GM19468 (cell line): ENCODE measurements around the gene HBP1.

Source experiments
- ATAC-seq: cut with Tn5 transposase; IDR thresholded peaks from one replicate; pipeline ENCODE4 v1.9.1; 2021; ENCODE audit warnings: mild to moderate bottlenecking, moderate library complexity, moderate number of reproducible peaks; ENCODE audit not compliant: unreplicated experiment; ENCODE audit errors: extremely low read depth

Gene HBP1

DNA sequence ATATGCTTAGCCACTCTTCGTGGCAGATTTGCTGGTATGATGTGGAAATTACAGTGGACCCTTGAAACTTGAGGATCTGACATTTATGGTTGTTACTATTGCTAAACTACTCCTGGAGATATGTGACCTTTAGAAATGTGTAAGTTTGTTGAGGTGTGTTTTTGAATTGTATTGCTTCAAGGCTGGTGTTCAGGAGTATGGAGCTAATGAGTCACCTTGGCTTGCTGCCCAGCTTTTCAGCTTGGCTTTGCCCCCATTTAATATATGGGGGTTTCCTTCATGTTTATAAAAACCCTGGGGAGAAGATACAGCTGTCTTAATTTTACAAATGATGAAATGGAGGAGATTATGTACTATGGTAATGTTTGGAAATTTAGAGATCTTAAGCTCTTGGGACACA, 11.6 kb downstream of the HBP1 start:
- ATAC-seq = no peak

- ATAC-seq = no peak
These were observed 12.4 kb downstream of the HBP1 start for GRCh38 chr7:107181172-107181571.

DNA sequence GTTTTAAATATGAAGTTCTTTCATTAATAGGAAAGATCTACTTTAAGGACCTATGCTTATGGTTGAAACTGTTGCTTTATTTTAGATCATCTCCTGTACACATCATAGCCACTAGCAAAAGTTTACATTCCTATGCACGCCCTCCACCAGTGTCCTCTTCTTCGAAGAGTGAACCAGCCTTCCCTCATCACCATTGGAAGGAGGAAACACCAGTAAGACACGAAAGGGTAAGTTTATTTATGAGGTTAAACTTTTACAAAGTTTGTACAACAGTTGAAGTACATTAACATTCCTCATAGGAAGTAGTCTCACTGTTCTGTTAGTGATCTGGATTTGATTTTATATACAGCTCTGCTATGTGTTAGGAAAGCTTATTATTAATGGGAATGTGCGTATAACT, 16.9 kb downstream of the HBP1 start:
- ATAC-seq = no peak

GRCh38 chr7:107186240-107186639, 17.4 kb downstream of the HBP1 start:
- ATAC-seq = no peak

DNA sequence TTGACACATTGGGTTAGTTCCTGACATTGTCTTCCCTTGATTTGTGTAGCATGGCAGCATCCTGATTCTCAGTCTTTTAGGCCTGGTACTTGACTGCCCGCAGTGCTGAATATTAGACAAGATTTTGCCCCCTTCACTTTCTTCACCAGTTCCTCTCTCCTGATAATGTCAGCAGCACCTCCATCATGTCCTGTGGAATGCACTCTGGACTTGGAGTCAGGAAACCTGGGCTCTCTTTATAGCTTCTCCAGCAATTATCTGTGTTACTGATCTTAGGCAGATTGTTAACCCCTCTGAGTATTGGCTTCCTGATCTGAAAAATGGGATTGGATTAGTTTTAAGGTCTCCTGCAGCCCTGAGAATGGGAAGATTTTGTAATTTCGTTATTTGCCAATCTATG, 19.0 kb downstream of the HBP1 start:
- ATAC-seq = no peak

DNA sequence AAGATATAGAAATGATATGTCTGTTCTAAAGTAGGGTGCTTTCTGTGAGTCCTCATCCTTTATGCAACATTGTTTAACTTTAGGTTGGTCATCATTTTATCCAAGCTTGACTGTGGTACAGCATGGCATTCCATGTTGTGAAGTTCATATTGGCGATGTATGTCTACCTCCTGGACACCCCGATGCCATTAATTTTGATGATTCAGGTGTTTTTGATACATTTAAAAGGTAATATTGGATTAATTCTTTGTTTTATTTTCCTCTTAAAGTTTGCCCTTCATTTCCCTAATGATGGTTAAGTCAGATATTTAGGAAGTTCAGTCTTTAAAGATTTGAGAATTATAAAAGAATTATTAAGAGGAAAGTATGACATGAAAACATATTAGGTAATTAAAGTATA, 21.3 kb downstream of the HBP1 start:
- ATAC-seq = no peak

DNA sequence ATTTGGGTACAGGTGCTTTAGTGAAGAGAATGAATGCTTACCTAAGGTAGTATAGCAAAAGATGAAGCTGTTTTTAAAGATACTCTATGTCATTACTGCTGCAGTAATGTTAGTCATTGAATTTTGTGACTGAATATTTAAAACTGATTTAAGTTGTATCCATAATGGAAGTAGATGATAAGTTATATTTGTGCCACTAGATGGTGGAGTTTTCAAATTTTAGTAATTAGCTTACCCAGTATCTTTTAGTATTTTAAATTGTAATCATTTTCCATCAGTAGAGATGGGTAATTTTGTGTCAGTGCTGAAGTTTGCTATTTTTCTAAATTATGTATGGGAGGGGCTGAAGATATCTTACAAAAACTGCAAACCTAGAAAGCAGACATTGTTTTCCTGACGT, 25.2 kb downstream of the HBP1 start:
- ATAC-seq = no peak

DNA sequence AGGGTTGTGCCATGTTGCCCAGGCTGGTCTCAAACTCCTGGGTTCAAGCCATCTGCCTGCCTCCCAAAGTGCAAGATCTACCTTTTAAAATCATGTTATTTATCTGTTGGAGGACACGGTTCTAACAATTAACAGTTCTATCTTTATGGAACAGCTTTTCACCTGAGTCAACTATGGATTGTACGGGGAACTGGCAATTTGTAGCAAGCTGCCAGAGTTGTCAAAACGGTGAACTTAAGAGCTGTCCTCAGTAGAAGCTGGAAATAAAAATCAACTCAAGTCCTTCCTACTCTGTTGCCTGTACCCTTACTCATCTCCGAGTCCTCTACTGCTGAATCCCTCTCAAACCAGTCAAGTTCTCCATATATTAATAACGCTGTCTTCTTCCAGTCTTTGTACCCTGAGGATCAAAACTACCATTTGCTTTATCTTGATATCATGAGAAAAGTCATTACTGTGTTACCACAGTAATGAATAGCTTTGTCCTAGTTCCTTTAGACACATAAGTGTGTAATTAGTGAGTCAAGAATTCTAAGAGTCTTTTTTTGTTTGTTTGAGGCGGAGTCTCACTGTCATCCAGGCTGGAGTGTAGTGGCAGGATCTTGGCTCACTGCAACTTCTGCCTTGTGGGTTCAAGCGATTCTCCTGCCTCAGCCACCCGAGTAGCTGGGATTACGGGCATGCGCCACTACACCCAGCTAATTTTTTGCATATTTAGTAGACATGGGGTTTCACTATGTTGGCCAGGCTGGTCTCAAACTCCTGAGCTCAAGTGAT, 28.2 kb downstream of the HBP1 start:
- no peak for ATAC-seq

DNA sequence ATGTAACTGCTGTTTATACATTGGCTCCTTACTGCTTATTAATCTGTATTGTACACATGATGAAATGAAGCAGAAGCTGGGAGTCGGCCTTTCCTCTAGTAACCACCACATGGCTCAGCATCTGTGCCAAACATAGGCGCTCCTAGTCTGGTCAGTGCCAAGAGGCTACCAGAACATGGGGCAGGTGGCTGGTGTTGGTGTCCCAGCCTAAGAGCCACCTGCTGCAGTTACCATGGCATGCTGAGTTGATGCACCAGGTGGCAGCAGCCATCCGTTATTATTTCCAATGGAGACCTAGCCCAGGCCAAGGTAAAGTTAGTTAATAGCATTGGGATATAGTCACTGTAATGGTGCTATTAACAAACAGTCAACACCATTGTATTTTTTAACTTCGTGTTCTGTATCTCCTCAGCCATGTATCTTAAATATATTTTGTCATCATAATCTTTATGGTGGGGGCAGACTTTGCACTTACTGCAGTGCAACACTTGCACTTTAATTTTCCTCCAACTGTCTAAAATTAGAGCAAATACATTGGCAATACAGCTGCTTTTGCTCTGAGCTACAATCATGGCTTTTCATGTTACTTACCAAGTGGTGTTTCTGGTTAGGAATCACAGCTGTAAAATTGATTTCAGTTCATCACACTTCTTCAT, 33.1 kb downstream of the HBP1 start:
- ATAC-seq = no peak

GRCh38 chr7:107203607-107204006, 34.8 kb downstream of the HBP1 start:
- no peak for ATAC-seq

GRCh38 chr7:107206136-107206535, 37.3 kb downstream of the HBP1 start:
- ATAC-seq = no peak

- ATAC-seq = no peak
These were observed 37.9 kb downstream of the HBP1 start for GRCh38 chr7:107206706-107207105.

DNA sequence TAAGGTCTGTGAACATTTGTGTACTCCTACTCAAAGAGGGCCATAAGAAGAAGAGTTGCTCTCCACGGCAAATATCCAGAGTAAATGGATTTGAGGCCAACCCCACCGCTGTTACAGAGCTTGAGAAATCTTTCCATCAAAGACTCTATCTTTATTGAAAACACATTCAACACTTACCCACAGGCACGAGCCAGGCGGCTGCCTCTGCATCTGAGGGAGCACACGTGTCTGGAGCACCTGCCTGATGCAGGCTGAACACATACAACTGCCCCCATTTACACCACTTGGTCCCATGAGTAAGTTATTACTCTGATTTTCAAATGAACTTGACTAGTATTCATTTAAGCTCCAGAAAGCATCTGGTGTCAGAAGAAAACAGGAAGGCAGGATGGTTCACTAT, 38.7 kb downstream of the HBP1 start:
- ATAC-seq = no peak

DNA sequence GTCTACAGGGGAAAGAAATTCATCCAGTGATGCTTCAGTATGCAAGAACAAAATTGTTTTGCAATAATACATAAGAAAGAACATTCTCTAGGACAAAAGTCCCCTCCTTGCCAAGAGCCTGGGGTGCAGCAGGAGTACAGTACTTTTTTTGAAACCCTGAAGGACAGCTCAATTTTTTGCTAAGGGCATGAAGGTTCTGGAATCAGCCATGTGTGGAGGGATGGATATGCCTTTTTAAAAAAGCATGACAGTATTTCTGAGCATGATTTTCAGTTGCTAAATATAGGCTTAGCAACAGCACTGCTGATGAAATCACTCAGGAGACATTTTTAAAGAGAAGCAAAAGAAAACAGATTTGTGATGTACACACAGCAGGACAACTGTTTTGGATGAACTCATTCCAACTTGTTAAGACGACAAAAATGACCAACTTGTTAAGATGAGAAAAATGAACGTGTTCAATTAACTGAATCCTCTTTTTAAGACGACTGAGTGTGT, 39.3 kb downstream of the HBP1 start:
- no peak for ATAC-seq

GRCh38 chr7:107208563-107208962, 39.8 kb downstream of the HBP1 start:
- no peak for ATAC-seq

GRCh38 chr7:107209565-107209964, 40.8 kb downstream of the HBP1 start:
- no peak for ATAC-seq

GRCh38 chr7:107210400-107210799, 41.6 kb downstream of the HBP1 start:
- ATAC-seq = no peak

GRCh38 chr7:107212725-107213124, 43.9 kb downstream of the HBP1 start:
- ATAC-seq = no peak

GRCh38 chr7:107213193-107213788, 44.5 kb downstream of the HBP1 start:
- ATAC-seq = no peak

DNA sequence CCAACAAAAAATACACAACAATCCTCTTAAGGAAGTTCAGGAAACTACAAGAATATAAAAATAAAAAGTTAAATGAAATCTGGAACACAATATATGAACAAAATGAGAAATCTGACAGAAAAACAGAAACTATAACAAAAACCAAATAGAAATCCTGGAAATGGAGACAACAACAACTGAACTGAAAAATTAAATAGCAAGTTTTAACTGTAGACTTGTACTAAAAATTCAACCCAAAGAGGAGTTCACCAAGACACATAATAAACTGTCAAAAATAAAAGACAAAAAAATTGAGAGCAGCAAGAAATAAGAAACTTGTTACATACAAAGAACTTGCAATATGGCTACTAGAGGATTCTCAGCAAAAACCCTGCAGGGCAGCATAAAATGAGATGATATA, 45.1 kb downstream of the HBP1 start:
- ATAC-seq = no peak

DNA sequence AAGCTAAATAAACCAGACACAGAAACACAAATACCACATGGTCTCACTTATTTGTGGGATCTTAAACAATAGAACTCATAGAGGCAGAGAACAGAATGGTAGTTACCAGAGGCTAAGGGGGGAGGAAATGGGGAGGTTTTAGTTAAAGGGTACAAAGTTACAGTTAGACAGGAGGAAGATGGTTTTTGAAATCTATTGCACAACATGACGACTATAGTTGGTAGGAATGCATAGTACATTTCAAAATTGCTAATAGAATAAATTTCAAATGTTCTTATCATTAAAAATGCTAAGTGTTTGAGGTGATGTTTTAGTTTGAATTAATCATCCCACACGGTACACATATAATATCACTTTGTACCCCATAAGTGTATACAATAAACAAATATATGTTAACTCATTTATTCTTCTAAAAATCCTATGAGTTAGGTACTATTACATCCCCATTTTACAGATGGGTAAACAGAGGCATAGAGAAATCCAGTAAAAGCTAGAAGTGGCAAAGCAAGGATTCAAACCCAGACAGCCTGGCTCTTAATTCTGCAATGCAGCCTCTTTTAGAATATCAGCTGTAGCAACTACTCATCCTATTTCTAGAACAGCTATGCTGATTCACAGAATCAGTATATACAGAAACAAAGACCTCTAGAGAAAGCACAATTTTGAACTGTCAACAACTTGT, 50.9 kb downstream of the HBP1 start:
- no peak for ATAC-seq
